ENCODE data around the gene HCCS.

Gene HCCS

DNA sequence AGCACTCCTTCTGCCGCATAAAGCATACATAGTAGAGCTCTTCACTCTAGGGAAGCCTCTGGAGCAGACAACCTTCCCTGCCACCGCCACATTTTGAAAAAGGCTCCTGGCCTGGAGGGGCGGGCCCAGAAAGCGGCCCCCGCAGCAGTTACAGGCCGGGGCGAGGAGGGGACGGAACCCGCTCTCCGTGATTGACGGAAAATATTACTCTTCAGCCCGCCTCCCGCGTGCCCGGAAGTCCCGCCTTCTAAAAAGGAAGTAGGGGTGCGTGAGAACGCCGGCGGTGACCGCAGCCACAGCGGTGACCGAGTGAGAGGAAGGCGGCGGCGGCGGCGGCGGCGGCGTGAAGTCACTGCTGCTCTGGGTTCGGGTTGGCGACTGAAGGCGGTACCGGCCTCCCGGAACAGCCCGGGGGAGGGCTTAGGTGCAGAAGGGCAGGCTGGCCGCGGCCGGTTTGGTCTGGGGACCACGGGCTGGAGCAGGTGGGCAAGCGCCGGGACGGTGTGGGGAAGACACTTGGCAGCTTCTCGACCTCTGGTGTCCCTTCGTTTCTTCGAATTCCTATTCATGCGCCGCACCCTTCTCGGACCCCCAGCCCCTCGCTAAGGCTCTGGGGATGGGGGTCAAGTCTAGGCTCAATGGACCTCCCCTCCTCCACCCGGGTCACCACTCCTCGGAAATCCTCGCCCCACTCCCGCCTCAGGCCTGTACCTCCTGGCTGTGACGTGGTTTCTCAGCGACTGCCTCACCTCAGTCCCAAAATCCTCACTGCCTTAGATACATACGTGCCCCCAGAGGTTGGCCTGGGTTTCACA lies at the start of gene HCCS:
HCCS (plus strand) TSS at position 296 of the 815 bp plus-strand sequence. CDS start 729 bp downstream, outside the sequence.
- H3K4me3 ChIP-seq (ENCODE audit: low read depth, low read length) = peak within 1 kb of the TSS; percentile 70
- DNase-seq (ENCODE audit: low read depth) = peak; percentile 57
- TF ChIP-seq, protein P1, sequence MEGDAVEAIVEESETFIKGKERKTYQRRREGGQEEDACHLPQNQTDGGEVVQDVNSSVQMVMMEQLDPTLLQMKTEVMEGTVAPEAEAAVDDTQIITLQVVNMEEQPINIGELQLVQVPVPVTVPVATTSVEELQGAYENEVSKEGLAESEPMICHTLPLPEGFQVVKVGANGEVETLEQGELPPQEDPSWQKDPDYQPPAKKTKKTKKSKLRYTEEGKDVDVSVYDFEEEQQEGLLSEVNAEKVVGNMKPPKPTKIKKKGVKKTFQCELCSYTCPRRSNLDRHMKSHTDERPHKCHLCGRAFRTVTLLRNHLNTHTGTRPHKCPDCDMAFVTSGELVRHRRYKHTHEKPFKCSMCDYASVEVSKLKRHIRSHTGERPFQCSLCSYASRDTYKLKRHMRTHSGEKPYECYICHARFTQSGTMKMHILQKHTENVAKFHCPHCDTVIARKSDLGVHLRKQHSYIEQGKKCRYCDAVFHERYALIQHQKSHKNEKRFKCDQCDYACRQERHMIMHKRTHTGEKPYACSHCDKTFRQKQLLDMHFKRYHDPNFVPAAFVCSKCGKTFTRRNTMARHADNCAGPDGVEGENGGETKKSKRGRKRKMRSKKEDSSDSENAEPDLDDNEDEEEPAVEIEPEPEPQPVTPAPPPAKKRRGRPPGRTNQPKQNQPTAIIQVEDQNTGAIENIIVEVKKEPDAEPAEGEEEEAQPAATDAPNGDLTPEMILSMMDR (IDR thresholded peaks at IDR 0.05; ENCODE audit: low read depth, low read length, missing control alignments) = no peak
- in situ Hi-C loops (cut with HindIII; ENCODE audit: low sequenced_read_pairs) = no loop called here

DNA sequence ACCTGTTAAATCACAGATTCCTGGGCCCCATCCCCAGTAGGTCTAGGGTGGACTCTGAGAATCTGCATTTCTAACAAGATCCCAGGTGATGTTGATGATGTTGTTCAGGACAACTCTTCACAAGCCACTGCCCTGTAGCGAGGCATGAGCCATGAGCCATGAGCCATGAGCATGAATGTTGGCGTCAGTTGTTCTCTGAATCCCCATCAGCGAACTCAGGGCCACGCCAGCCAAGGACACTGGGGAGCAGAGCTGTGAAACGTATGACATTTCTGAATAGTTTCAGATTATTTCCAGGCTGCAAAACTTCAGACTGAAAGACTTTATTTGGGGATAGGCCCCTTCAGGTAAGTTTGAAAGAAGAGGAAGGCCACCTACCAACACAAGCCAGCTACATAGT lies 46.9 kb upstream of the HCCS start:
- no peak for DNase-seq (ENCODE audit: low read depth)
- in situ Hi-C loops (cut with HindIII; ENCODE audit: low sequenced_read_pairs) = no loop called here
- no peak overlapping the region for H3K4me3 ChIP-seq (ENCODE audit: low read depth, low read length)
- TF ChIP-seq, protein P1 (IDR thresholded peaks at IDR 0.05; ENCODE audit: low read depth, low read length, missing control alignments) = no peak

DNA sequence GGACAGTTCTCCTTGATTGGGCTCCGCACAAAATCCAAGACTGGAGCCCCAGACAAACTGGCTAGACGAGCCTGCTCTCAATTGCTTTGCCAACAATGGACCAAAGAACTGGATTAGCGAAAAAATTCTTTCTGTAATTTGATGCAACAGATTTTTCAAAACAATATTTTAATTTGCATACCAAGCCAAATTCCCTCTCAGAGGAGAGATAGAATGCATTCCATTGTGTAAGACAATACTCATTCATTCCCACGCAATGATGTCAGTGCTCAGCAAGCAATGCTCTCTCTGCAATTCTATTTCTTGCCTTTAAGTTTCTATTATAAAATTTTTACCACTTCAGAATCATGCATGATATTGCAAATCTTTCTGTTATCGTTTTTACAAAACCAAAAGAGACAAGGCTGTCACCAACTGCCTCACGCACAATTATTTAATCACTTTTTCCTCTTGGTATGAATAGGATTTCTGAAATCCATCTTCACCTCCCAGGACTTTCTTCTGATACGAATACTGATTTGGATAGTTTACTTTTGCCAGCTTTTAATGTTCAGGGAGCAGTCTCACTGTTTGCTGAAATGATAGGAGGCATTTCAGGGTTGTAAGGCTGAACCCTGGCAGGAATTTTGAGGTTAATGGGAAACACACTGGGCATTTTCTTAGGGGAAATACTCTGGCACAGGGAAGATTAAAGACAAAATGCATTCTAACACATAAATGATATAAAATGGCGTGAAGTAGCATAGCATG lies 46.1 kb upstream of the HCCS start:
- TF ChIP-seq, protein P1 (IDR thresholded peaks at IDR 0.05; ENCODE audit: low read depth, low read length, missing control alignments) = no peak
- no peak overlapping the region for H3K4me3 ChIP-seq (ENCODE audit: low read depth, low read length)
- DNase-seq (ENCODE audit: low read depth) = peak; percentile 57
- in situ Hi-C loops (cut with HindIII; ENCODE audit: low sequenced_read_pairs) = no loop called here

DNA sequence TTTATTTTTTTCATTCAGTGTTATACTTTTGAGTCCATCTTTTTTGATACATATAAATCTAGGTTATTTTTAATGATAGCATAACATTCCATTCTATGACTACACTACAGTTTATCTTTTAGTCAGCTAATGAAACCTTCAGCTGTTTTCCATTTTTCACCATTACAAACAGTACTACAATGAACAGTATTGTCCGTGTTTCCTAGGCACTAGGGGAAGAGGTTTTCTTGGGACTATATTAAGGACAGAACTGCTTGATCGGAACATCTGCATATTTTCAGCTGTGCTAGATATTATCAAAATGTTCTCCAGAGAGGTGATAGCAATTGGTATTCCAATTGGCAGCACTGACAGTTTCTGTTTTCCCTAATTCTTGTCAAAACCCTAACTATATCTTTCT lies 44.3 kb upstream of the HCCS start:
- TF ChIP-seq, protein P1 (IDR thresholded peaks at IDR 0.05; ENCODE audit: low read depth, low read length, missing control alignments) = no peak
- DNase-seq (ENCODE audit: low read depth) = no peak
- H3K4me3 ChIP-seq (ENCODE audit: low read depth, low read length) = no peak overlapping the region
- in situ Hi-C loops (cut with HindIII; ENCODE audit: low sequenced_read_pairs) = no loop called here

DNA sequence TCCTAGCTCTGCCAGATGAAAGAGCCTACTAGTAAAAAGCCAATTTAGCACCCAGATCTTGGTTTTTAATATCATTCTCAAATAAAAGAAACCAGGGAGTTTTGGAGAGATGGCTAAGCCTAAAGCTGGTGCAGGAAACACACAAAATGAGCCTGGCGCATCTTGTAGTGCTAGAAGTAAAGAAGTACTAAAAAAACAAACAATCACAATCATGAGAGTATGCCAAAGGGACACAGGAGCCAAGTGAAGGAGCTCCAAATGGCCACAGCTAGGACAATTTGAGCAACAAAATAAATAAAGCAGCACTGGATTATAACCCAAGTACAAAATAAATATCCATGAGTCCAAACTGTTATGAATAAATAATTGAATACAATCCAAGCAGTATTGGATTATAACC lies 37.8 kb upstream of the HCCS start:
- in situ Hi-C loops (cut with HindIII; ENCODE audit: low sequenced_read_pairs) = no loop called here
- TF ChIP-seq, protein P1 (IDR thresholded peaks at IDR 0.05; ENCODE audit: low read depth, low read length, missing control alignments) = no peak
- DNase-seq (ENCODE audit: low read depth) = no peak
- H3K4me3 ChIP-seq (ENCODE audit: low read depth, low read length) = no peak overlapping the region

DNA sequence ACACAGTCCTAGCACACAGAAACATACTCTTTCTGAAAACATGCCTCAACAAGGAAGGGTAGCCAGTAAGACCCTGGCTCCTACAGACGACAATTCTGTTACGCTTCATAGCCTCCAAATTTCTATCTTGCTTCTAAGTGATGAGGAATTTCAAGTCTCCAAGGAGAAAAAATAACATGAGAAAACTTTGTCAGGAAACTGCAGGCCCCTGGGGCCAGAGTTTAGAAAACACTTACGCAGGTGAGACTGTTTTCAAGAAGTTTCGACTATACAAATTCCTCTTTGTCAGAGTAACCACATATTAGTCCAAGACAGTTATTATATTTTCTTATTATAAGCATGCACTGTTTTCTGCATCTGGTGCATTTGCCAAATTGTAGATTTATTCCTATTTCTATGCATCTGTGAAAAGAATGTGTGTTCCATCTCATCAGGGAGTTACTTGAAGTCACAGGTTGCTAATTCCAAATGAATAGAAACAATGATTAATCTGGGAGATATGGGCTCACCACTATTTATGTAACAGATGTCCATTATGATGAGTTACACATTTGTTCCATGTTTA lies 30.3 kb upstream of the HCCS start:
- DNase-seq (ENCODE audit: low read depth) = no peak
- in situ Hi-C loops (cut with HindIII; ENCODE audit: low sequenced_read_pairs) = no loop called here
- TF ChIP-seq, protein P1 (IDR thresholded peaks at IDR 0.05; ENCODE audit: low read depth, low read length, missing control alignments) = no peak
- no peak overlapping the region for H3K4me3 ChIP-seq (ENCODE audit: low read depth, low read length)
